WTC11 (cell line): ENCODE data around the gene PPP1R12B. TPM values are rescaled to one million over a fixed set of nuclear protein-coding genes. Genes with fewer than 3 reads are reported as not detected.

Experiments used
- ATAC-seq: fragments of 200-7000 bp; cut with Tn5 transposase; 2 replicates; pipeline ENCODE4 v1.10.0; 2021; ENCODE audit warnings: mild to moderate bottlenecking, moderate library complexity
- CTCF ChIA-PET: fragments of 300-600 bp; sonication (Branson Sonifier 250); formaldehyde crosslinking; loops from one replicate; lab custom pipeline; 2021; ENCODE audit warnings: antibody characterized with exemption; lab: Charles Lee
- POLR2A ChIA-PET: fragments of 350-600 bp; sonication (Branson Sonifier 250); formaldehyde crosslinking; loops from one replicate; lab custom pipeline; 2021; ENCODE audit warnings: antibody characterized with exemption; lab: Charles Lee
- DNase-seq: peaks from one replicate; pipeline ENCODE4 v3.0.0; 2021; ENCODE audit warnings: low spot score
- H3K27ac Mint-ChIP-seq: 2 replicates; pipeline ENCODE4 v1.8.0; 2021; ENCODE audit warnings: mixed read lengths
- H3K27me3 Mint-ChIP-seq: 2 replicates; pipeline ENCODE4 v1.8.0; 2021; ENCODE audit warnings: low read depth, mild to moderate bottlenecking, moderate library complexity, mixed read lengths
- H3K36me3 Mint-ChIP-seq: 2 replicates; pipeline ENCODE4 v1.8.0; 2021; ENCODE audit warnings: mixed read lengths
- H3K4me1 Mint-ChIP-seq: 2 replicates; pipeline ENCODE4 v1.8.0; 2022; ENCODE audit warnings: mixed read lengths
- H3K4me3 Mint-ChIP-seq: 2 replicates; pipeline ENCODE4 v1.8.0; 2021; ENCODE audit warnings: mild to moderate bottlenecking, moderate library complexity, mixed read lengths
- H3K9me3 Mint-ChIP-seq: 2 replicates; pipeline ENCODE4 v1.8.0; 2021; ENCODE audit warnings: mixed read lengths
- CREM ChIP-seq: sonication (generic); formaldehyde crosslinking; IDR thresholded peaks from 2 replicates; pipeline ENCODE4 v1.8.1; 2022; ENCODE audit warnings: mild to moderate bottlenecking, missing genetic modification reagents, moderate library complexity
- ESRRA ChIP-seq: sonication (generic); formaldehyde crosslinking; IDR thresholded peaks from 2 replicates; pipeline ENCODE4 v1.8.1; 2022; ENCODE audit warnings: mild to moderate bottlenecking, missing genetic modification reagents, borderline replicate concordance
- FOXK1 ChIP-seq: sonication (generic); formaldehyde crosslinking; IDR thresholded peaks from 2 replicates; pipeline ENCODE4 v1.8.0; 2022; ENCODE audit warnings: mild to moderate bottlenecking, moderate library complexity, missing genetic modification reagents
- JAZF1 ChIP-seq: fragments of 250-450 bp; sonication (Bioruptor Pico); IDR thresholded peaks from 2 replicates; pipeline ENCODE4 v1.9.0; 2021; ENCODE audit warnings: moderate library complexity, mild to moderate bottlenecking, inconsistent platforms
- NFATC4 ChIP-seq: fragments of 250-450 bp; sonication (Bioruptor Pico); IDR thresholded peaks from 2 replicates; pipeline ENCODE4 v1.9.0; 2021; ENCODE audit warnings: mild to moderate bottlenecking
- OVOL2 ChIP-seq: fragments of 250-450 bp; sonication (Bioruptor Pico); IDR thresholded peaks from 2 replicates; pipeline ENCODE4 v1.9.0; 2021; ENCODE audit warnings: mild to moderate bottlenecking, borderline replicate concordance
- SOX15 ChIP-seq: fragments of 250-450 bp; sonication (Bioruptor Pico); IDR thresholded peaks from 2 replicates; pipeline ENCODE4 v1.9.0; 2021; ENCODE audit warnings: mild to moderate bottlenecking
- total RNA-seq: library from RNA; stranded (reverse); gene quantifications from 3 replicates; pipeline ENCODE4 v1.2.3, GENCODE V29; 2021
- TF ChIP-seq, protein P1 (sequence below): sonication (generic); formaldehyde crosslinking; conservative IDR thresholded peaks from 2 replicates; pipeline ENCODE4 v1.8.1; 2022; ENCODE audit warnings: mild to moderate bottlenecking, missing genetic modification reagents
- TF ChIP-seq, protein P2 (sequence below): sonication (generic); formaldehyde crosslinking; IDR thresholded peaks from 2 replicates; pipeline ENCODE4 v1.8.1; 2023; ENCODE audit warnings: mild to moderate bottlenecking, missing genetic modification reagents, moderate library complexity
- TF ChIP-seq, protein P3 (sequence below): fragments of 250-450 bp; sonication (Bioruptor Pico); IDR thresholded peaks from 2 replicates; pipeline ENCODE4 v1.9.0; 2021; ENCODE audit warnings: moderate library complexity, mild to moderate bottlenecking, inconsistent platforms, borderline replicate concordance
- TF ChIP-seq, protein P4 (sequence below): fragments of 200-600 bp; IDR thresholded peaks from 2 replicates; pipeline ENCODE4 v1.8.0; 2022; ENCODE audit warnings: antibody characterized with exemption
- TF ChIP-seq, protein P5 (sequence below): sonication (generic); formaldehyde crosslinking; IDR thresholded peaks from 2 replicates; pipeline ENCODE4 v1.8.0; 2022; ENCODE audit warnings: mild to moderate bottlenecking, missing genetic modification reagents

PPP1R12B gene
- total RNA-seq, 1 experiment from 2014 or later, result 19.2 TPM

DNA sequence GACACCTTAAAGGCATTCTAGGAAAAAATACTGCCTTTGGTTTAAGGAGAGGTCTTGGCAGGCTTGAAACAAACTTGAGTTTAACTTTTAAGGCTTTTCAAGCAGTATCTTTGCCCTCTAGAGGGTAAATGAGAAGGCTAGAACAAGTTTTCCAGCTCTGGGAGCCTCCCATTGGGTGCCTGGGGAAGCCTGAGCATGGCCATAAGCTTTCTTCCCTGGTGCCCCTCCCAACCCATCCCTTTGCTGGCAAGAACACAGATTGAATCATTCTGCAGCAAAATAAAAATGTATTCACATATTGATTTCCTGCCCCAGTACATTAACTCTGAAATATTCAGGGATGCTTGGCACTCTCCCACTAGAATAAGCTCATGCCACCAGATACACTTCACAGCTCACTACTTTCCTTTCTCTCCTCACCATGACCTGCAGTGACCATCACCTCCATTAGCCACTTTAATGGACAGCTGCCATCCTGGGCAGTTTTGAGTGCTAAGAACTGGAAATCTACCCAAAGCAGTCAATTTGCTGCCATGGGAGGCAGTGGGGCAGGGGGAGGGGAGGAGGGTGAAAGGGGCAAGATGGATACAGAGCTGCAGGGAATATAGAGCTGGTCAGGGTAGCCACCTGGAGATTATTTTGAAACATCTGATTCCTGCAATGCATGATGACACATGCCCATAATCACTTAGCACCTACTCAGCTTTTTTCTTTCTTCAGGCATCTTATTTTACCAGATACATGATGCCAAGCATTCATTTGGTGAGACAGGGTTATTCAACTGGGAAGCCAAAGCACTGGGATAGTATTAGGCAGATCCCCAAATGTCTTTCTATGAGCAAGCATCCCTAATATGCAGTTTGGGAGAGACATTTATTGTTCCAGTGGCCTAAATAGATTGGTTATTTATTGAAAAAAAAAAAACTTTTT is 221.2 kb downstream of the PPP1R12B start:
- Mint-ChIP-seq H3K4me3 (no peak overlapping the region), H3K4me1 (peaks cover 48% of the 10 kb centered on the region), H3K27ac (peak overlapping the region; percentile 81; the same call in 1 of the 2 replicates), H3K27me3 (no peaks in the 10 kb centered on the region), H3K9me3 (no peaks in the 10 kb centered on the region), H3K36me3 (no peaks in the 10 kb centered on the region)
- POLR2A ChIA-PET, result interaction anchor here (1.2 kb wide), 1 partner anchor 58 kb away, joined by 3 read pairs; no protein-coding TSS in a partner anchor
- TF ChIP-seq JAZF1, result no peak
- no peak for TF ChIP-seq SOX15 (CRISPR knock-in tag)
- no peak for TF ChIP-seq ESRRA (CRISPR knock-in tag)
- TF ChIP-seq, protein P1, sequence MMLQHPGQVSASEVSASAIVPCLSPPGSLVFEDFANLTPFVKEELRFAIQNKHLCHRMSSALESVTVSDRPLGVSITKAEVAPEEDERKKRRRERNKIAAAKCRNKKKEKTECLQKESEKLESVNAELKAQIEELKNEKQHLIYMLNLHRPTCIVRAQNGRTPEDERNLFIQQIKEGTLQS, result no peak
- TF ChIP-seq, protein P2, sequence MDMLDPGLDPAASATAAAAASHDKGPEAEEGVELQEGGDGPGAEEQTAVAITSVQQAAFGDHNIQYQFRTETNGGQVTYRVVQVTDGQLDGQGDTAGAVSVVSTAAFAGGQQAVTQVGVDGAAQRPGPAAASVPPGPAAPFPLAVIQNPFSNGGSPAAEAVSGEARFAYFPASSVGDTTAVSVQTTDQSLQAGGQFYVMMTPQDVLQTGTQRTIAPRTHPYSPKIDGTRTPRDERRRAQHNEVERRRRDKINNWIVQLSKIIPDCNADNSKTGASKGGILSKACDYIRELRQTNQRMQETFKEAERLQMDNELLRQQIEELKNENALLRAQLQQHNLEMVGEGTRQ, result no peak
- TF ChIP-seq, protein P3, sequence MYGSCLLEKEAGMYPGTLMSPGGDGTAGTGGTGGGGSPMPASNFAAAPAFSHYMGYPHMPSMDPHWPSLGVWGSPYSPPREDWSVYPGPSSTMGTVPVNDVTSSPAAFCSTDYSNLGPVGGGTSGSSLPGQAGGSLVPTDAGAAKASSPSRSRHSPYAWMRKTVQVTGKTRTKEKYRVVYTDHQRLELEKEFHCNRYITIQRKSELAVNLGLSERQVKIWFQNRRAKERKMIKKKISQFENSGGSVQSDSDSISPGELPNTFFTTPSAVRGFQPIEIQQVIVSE (CRISPR knock-in tag), result no peak
- ATAC-seq, result no peak
- no peak for DNase-seq
- CTCF ChIA-PET, result interaction anchor here (0.6 to 3.2 kb wide), 10 partner anchors 8 to 254 kb away, joined by 3 to 11 read pairs (median 5); partner anchors contain the start of gene UBE2T

DNA sequence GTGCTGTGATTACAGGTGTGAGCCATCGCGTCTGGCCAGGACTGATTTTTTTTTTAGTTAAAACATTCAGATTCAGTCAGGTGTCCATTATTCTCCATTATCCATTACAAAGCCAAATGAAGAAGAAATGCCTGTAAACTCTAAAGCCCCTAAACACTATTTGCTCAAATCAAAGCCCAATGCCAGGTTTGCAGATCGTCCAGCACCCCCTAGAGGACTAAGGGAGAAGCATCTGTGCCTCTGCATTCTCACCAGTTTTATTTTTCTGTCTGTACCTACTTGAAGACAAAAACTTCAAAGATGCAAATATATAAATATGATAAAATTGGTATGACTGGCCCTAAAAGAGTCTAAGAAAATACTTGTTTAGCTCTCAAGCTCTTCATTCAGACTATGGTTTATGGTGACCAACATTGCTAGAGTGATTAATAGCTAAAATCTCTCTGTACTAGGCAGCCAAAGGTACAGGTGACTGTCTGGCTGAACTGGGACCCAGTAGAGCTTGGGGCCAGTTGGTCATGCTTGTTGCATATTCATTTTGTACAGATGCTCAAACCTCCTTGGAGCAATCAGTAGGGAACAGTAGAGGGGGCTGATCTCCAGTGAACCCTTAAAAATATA is 223.3 kb downstream of the PPP1R12B start:
- Mint-ChIP-seq H3K9me3 (no peaks in the 10 kb centered on the region), H3K27me3 (no peaks in the 10 kb centered on the region), H3K36me3 (no peaks in the 10 kb centered on the region), H3K27ac (no peak overlapping the region), H3K4me1 (peaks cover 40% of the 10 kb centered on the region), H3K4me3 (no peak overlapping the region)
- peak; percentile 55; the same call in 1 of the 2 replicates for ATAC-seq
- DNase-seq, result peak; percentile 44
- TF ChIP-seq, protein P4, sequence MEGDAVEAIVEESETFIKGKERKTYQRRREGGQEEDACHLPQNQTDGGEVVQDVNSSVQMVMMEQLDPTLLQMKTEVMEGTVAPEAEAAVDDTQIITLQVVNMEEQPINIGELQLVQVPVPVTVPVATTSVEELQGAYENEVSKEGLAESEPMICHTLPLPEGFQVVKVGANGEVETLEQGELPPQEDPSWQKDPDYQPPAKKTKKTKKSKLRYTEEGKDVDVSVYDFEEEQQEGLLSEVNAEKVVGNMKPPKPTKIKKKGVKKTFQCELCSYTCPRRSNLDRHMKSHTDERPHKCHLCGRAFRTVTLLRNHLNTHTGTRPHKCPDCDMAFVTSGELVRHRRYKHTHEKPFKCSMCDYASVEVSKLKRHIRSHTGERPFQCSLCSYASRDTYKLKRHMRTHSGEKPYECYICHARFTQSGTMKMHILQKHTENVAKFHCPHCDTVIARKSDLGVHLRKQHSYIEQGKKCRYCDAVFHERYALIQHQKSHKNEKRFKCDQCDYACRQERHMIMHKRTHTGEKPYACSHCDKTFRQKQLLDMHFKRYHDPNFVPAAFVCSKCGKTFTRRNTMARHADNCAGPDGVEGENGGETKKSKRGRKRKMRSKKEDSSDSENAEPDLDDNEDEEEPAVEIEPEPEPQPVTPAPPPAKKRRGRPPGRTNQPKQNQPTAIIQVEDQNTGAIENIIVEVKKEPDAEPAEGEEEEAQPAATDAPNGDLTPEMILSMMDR, result peak; percentile 74
- TF ChIP-seq NFATC4 (CRISPR knock-in tag), result no peak
- POLR2A ChIA-PET, result no interaction called here
- CTCF ChIA-PET, result interaction anchor here (0.6 to 3.3 kb wide), 21 partner anchors 10 to 324 kb away, joined by 3 to 35 read pairs (median 4); no protein-coding TSS in a partner anchor

DNA sequence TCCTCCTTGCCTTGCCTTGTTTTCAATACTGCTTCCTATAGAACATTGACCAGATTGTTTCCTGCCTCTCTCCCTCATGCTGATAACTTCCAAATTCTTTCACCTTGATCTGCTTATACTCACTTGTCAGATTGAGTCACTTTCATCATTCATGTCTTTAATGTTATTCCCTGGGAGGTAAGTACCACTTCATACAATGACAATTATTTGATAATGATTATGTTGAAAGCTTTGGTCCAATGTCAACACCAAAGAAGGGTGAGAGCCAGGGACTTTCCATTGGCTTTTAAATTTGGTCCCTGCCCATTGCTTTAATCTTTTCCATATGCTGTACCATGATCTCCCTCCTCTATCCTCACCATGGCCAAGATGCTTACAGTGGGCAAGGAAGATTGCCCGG is 224.4 kb downstream of the PPP1R12B start:
- POLR2A ChIA-PET, result no interaction called here
- TF ChIP-seq FOXK1 (CRISPR knock-in tag) (no peak), CREM (CRISPR knock-in tag) (no peak), OVOL2 (CRISPR knock-in tag) (no peak)
- TF ChIP-seq, protein P5, sequence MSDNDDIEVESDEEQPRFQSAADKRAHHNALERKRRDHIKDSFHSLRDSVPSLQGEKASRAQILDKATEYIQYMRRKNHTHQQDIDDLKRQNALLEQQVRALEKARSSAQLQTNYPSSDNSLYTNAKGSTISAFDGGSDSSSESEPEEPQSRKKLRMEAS (CRISPR knock-in tag), result no peak
- no peak for ATAC-seq

More for the DNA sequence above, 224.4 kb downstream of the PPP1R12B start:
- H3K27ac Mint-ChIP-seq, result no peak overlapping the region
- H3K36me3 Mint-ChIP-seq, result no peaks in the 10 kb centered on the region
- no peaks in the 10 kb centered on the region for H3K9me3 Mint-ChIP-seq
- no peak overlapping the region for H3K4me3 Mint-ChIP-seq
- H3K4me1 Mint-ChIP-seq, result peaks cover 41% of the 10 kb centered on the region
- no peaks in the 10 kb centered on the region for H3K27me3 Mint-ChIP-seq
- CTCF ChIA-PET, result interaction anchor here (1.1 to 3.3 kb wide), 4 partner anchors 11 to 89 kb away, joined by 3 to 35 read pairs (median 5); no protein-coding TSS in a partner anchor
- DNase-seq, result no peak
